ENCODE measurements around the gene AURKA. TPM values are rescaled to one million over a fixed set of nuclear protein-coding genes. Genes with fewer than 3 reads are reported as not detected.
A peak's percentile ranks its signal among the peaks of the same experiment; 100 is the strongest.

AURKA gene
- total and polyA plus RNA-seq, 7 donors: 1.2 to 25.1 (median 3.0) TPM

GRCh38 chr20:56403465-56403864, 11.4 kb upstream of the AURKA start:
- no peak for DNase-seq
- Histone ChIP-seq H3K27me3 (no peaks in the 10 kb centered on the region), H3K9me3 (no peaks in the 10 kb centered on the region), H3K36me3 (peaks cover 22 to 94% (median 45%) of the 10 kb centered on the region in 4 donors), H3K27ac (no peak overlapping the region), H3K4me3 (no peak overlapping the region), H3K4me1 (peaks cover 0 to 9% (median 4%) of the 10 kb centered on the region in 4 donors)
- intact Hi-C loops (cut with DNase I): no loop called here
- no peak for TF ChIP-seq POLR2AphosphoS5 (IDR thresholded peaks at IDR 0.05)
- TF ChIP-seq EP300 (IDR thresholded peaks at IDR 0.05): no peak
- no peak for TF ChIP-seq CTCF (IDR thresholded peaks at IDR 0.05)
- TF ChIP-seq POLR2A (IDR thresholded peaks at IDR 0.05): no peak
- 95% methylated on average over 26 of the region's 26 CpGs for WGBS, 2 donors

- H3K27me3 ChIP-seq: no peaks in the 10 kb centered on the region
- intact Hi-C loops (cut with DNase I): no loop called here
- no peak for DNase-seq
- no peak overlapping the region for H3K27ac ChIP-seq
- peaks cover 27 to 93% (median 49%) of the 10 kb centered on the region in 4 donors for H3K36me3 ChIP-seq
- no peak overlapping the region for H3K4me3 ChIP-seq
- H3K9me3 ChIP-seq: no peaks in the 10 kb centered on the region
- peaks cover 0 to 10% (median 5%) of the 10 kb centered on the region in 4 donors for H3K4me1 ChIP-seq
- TF ChIP-seq POLR2AphosphoS5 (IDR thresholded peaks at IDR 0.05): no peak
- TF ChIP-seq CTCF (IDR thresholded peaks at IDR 0.05): peak in 3 of 4 experiments; percentile 51 to 69 (median 57)
Measured at GRCh38 chr20:56400001-56400640, 8.1 kb upstream of the AURKA start.

- Histone ChIP-seq H3K36me3 (peaks cover 14 to 46% (median 37%) of the 10 kb centered on the region in 4 donors), H3K27ac (no peak overlapping the region), H3K4me1 (peaks cover 0 to 36% (median 27%) of the 10 kb centered on the region in 4 donors), H3K4me3 (no peak overlapping the region), H3K27me3 (no peaks in the 10 kb centered on the region), H3K9me3 (no peaks in the 10 kb centered on the region)
- no peak for DNase-seq
- intact Hi-C loops (cut with DNase I): no loop called here
- 87 to 90% methylated on average over 4 of the region's 4 CpGs for WGBS, 2 donors
- TF ChIP-seq POLR2AphosphoS5 (IDR thresholded peaks at IDR 0.05): no peak
- no peak for TF ChIP-seq EP300 (IDR thresholded peaks at IDR 0.05)
- TF ChIP-seq CTCF (IDR thresholded peaks at IDR 0.05): no peak
- TF ChIP-seq POLR2A (IDR thresholded peaks at IDR 0.05): no peak
Measured at GRCh38 chr20:56395166-56395565, 3.2 kb upstream of the AURKA start.

GRCh38 chr20:56393653-56394052, 1.6 kb upstream of the AURKA start:
- intact Hi-C loops (cut with DNase I): loop anchor here (2.0 kb wide), 2 partner anchors 35 to 75 kb away; partner anchors contain the start of genes FAM210B and RTF2
- Histone ChIP-seq H3K27ac (peak overlapping the region in 2 of 4 donors; percentile 90 to 91), H3K36me3 (peaks cover 6 to 34% (median 24%) of the 10 kb centered on the region in 4 donors), H3K27me3 (no peaks in the 10 kb centered on the region), H3K4me3 (peak overlapping the region; percentile 77 to 84 (median 82)), H3K4me1 (peaks cover 0 to 31% (median 24%) of the 10 kb centered on the region in 4 donors), H3K9me3 (no peaks in the 10 kb centered on the region)
- no peak for DNase-seq
- no peak for TF ChIP-seq POLR2AphosphoS5 (IDR thresholded peaks at IDR 0.05)
- TF ChIP-seq POLR2A (IDR thresholded peaks at IDR 0.05): no peak
- TF ChIP-seq CTCF (IDR thresholded peaks at IDR 0.05): no peak
- 71 to 74% methylated on average over 8 of the region's 8 CpGs for WGBS, 2 donors
